Daoy (cell line): ENCODE data around the gene HPN. TPM values are rescaled to one million over a fixed set of nuclear protein-coding genes. Genes with fewer than 3 reads are reported as not detected.

ENCODE experiments used
- DNase-seq: peaks from one replicate; pipeline ENCODE4 v3.0.0-alpha.2; 2015; ENCODE audit warnings: low read depth
- total RNA-seq: library from RNA; depleted of rRNA; stranded (reverse); fragments of >200 nt; shearing (Covaris generic); gene quantifications from 2 replicates; pipeline ENCODE4 v1.2.3, GENCODE V29; 2014; rRNA removed

HPN gene
- total RNA-seq, 1 experiment from 2014 or later: not detected

DNA sequence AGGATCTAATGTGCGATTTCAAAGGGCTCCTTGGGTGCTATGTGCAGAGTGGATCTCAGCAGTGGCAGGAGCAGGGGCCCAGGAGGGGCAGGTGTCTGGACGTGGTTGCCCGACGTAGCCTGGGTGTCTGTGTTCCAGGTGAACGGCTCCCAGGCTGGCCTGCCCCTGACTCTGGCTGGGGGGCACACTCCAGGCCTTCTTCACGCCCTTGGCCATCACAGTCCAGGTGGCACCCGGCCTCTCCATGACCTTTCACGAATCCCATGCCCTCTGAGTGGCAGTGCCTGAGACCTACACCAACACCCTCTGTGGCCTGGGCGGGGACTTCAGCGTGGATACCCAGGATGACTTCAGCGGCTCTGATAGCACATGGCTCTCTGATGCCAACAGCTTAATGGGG lies 62.8 kb downstream of the HPN start:
- no peak for DNase-seq

DNA sequence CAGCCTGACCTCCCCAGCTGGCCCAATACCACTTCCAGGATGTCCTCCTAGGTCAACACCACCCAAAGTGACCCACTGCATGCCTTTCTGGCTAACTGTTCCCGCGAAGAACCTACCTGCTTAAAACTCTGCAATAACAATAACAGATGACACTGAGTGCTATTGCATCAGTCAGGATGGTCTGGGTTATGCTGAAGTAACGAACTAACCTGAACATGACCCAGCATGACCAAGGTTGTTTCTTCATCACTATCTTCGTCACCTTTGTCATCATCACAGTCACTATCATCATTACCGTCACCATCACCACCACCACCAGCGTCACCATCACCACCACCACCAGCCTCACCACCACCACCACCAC lies 63.5 kb downstream of the HPN start:
- DNase-seq: no peak

DNA sequence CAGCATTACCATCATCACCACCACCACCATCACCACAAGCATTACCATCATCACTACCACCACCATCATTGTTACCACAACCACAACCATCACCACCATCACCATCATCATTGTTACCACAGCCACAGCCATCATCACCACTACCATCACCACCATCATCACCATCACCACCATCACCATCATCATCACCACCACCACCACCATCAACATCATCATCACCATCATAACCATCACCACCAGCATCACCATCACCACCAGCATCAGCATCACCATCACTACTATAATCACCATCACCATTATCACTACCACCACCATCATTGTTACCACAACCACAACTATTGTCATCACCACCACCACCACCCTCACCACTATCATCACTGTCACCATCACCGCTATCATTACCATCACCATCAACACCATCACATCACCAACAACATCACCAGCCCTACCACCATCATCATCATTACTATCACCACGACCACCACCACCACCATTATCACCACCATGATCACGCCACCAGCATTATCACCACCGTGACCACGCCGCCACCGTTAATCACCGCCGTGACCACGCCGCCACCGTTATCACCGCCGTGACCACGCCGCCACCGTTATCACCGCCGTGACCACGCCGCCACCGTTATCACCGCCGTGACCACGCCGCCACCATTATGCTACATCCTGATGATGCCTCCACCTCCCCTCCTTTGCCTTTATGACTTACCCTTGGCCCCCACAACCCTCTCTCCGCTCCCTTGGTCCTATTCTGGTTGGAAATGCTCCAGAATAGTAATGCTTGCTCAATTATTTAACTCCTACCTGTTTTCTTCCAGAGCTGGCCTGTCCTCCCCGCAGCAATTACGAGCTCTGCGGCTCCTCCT lies 64.1 kb downstream of the HPN start:
- no peak for DNase-seq

DNA sequence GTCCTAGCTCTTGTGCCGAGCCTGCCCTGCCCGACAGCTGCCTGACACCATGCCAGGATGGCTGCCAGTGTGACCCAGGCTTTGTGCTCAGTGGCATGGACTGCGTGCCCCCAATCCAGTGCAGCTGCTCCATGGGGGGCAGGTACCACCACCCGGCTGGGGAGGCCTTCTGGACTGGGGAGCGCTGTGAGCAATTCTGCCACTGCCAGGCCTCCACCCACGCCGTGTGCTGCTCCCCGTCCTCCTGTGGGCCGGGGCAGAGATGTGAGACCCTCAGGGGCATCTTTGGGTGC lies 64.7 kb downstream of the HPN start:
- DNase-seq: no peak

DNA sequence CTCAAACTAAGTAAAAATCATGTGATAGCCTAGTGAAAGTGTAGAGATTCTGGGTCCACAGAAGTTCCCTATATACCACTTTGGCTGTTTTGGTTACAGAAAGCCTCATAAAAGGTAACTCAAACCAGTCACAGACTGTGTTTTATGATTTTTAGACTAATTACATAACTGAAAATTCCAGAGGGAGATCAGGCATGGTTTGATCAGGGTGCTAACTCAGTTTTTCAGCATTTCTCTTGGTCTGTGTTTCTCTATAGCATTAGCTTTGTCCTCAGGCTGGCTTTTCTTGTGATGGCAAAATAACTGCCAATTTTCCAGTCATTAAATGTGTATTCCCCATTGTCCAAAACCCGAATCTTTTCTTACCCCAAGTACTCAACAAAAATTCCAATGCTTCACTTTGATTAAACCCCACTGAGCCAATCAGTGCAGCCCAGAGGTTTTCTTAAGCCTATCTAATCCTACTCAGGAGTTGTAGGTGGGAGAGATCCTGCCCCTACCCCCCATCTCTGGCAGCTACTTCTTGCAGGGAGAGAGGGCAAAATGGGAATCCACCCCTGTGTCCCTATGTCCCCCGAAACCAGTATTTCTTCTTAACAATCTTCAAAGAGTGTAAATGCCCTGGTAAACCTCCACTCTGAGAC lies 65.5 kb downstream of the HPN start:
- no peak for DNase-seq

DNA sequence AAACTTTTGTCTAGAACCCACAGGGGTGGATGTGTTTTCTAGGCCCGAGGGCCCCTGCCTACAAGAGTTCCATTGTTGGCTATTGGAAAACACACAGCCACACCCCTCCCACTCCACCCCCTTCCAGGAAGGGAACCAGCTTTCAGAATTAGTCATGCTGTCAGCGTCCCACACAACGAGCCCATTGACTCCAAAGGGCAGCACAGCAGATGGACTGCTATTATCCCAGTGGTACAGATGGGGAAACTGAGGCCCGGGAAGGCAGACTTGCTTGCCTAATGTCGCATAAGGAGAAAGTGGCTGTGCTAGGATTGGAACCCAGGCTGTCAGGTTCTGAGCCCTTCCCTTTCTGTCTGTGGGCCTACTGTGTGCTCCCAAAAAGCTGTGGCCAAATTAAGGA lies 66.0 kb downstream of the HPN start:
- peak; percentile 36 for DNase-seq

DNA sequence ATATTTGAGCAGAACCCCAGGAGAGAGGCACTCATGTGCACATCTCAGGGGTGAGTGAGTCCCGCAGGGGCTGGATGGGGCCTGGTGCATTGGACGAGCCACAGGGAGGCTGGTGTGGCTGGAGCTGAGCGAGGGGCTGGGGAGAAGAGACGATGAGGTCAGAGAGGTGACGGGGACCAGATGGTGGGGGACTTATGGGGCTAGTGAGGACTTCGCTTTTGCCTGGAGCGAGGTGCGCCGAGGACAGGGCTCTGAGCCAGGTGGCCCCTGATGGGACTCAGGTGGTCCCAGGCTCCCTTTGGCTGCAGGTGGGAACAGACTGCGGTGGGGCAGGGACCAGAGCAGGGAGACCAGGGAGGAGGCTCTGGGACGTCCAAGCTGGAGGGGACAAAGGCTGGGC lies 67.2 kb downstream of the HPN start:
- DNase-seq: no peak

DNA sequence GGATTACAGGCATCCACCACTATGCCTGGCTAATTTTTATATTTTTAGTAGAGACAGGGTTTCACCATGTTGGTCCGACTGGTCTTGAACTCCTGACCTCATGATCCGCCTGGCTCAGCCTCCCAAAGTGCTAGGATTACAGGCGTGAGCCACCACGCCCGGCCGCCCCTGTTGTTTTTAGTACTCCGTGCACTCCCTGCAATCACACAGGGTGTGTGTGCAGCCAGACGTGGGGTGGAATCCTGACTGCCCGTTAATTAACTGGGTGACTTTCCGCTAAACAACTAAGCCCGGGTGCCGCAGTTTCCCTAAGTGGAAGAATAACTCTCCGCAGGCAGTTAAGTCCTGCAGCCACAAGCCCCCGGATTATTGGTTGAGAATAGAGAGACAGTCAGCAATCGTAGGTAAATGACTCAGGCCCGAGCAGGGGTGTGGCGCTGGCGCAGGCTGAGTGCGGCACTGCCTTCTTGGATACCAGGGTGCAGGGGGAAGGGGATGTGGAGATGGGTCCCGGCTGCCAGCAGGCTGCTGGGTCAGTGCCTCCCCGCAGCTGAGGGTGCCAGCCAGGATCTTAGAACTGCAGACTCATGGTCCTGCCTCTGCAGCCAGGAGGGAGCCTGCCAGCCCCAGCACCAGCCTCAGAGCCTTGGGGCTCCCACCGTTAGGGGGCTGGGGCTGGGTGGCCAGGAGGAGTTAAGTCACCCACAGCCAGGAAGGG lies 68.0 kb downstream of the HPN start:
- peak; percentile 50 for DNase-seq

DNA sequence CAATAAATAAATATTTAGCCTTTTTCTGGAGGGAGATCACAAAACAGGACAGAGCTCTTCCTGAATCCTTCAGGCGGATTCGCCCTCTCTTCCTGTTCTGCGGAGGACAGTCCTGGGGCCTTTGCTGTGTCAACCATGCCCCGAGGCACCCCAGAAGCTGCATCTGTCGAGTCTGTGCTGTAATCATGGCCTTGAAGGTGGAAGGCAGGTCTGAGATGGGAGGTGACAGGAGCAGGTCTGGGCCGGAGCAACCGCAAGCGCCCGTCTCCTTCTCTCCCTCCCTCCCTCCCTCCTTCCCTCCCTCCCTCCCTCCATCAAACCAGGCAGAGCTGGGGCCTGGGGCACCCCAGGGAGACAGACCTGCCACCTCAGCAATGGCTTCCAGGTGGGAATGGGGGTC lies 69.5 kb downstream of the HPN start:
- no peak for DNase-seq

DNA sequence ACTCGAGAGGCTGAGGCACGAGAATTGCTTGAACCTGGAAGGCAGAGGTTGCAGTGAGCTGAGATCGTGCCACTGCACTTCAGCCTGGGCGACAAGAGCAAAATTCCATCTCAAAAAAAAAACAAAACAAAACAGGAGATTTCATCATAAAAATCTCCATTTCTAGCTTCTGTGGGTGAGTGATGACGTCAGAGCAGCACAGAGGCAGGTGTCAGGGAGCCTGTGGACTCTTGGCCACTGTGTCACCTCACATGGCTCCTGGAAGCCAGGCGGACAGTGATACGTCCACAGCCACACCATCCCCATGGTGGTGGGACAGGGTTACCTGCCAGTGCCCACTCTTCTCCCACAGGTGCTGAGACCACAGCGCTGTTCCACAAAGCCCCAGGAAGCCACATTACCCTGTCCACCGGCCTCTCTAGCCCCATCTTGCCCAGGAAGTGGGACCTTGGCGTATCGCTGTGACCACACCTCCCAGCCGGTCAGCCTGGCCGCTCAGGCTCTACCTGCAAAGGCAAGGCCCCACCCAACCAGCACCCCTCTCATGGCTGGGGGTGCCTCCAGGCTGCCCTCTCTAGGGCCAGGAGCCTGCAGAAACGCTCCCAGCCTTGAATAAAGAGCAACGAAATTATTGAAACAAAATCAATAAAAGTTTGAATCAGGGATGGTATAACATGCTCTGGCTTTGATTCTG lies 71.6 kb downstream of the HPN start:
- no peak for DNase-seq

DNA sequence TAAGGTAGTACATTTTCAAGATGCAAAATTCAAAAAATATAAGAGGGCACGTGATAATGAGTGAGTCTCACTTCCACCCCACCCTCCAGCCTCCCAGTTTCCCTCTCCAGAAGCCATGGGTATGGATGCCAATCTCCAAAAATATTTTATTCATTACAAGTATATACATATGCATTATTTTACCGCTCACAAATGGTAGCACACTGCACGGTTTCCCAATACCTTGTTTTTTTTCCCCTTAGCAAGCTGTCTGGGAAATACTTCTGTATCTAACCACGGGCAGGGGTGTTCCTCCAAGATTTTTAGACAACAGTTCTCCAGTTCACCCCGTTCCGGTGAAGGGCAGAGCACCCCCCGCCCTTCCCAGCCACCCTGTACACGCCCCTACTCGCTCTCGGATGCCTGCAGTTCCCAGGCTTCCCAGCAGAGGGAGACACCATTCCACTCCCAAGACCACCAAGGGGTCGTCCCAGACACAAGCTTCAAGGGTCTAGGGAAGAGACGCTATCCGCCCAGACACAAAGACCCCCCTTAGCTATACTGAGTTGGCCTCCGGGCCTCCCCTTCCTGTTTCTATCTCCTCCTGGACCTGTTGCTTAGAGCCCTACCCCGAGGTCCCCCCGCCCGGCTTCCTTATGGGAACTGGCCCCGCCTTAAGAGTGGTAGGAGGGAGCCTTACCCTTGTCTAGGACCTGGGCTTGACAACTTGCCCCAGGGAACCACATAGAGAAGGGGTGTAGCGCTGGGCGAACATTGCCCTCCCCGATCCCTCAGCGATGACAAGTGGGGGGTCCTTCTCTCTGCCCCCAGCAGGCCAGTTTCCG lies 73.0 kb downstream of the HPN start:
- peak; percentile 63 for DNase-seq

DNA sequence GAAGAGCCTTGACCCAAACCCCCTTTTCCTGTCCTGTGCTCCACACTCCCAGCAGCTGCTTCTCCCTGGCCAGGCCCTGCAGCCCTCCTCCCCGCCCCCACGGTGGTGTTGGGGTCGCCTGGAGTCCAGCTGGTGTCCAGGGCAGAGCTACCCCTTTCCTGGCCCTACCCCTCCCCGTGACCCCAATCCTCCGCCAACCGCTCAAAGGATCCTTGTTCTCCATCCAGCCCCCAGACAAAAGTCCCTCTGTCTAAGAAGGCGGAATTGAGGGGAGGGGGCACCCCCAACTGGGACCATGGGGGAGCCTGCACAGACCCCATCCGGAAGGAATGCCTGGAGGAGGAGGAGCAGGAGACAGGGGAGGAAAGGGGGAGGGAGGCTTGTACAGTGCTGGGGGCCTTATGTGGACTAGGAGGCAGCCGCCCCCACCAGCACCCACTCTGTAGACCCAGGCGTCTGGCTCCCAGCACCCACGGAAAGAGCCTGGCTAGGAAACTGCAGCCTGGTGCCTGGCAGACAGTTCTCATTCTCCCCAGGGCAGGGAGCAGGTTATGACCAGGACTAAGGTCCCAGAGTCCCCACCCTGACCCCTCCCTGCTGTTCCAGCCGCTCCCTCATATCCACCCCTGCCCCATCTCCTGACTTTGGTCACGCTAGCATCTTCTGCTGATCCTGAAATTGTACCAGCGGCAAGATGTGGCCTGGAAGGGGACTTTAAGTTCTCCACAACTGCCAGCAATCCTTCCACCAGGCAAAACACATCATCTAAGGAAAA lies 73.8 kb downstream of the HPN start, which contains the start of gene FXYD3:
TSS of gene FXYD3 (plus strand) at position 647 of the 775 bp plus-strand sequence. CDS start 3,554 bp downstream, outside the sequence.
- DNase-seq: no peak

Other genes with a start within 250 kb of the HPN start
- gene ZNF30, start 114.8 kb upstream of the HPN start, total RNA-seq: 2.1 and 2.9 TPM in 2 replicates
- 1.8 and 1.9 TPM in 2 replicates for gene ZNF792, start 77.5 kb upstream of the HPN start, total RNA-seq
- gene GRAMD1A, start 41.4 kb upstream of the HPN start, total RNA-seq: 11.6 and 14.1 TPM in 2 replicates
- 2.9 and 6.6 TPM in 2 replicates for gene SCN1B, start 11.3 kb upstream of the HPN start, total RNA-seq
- not detected in 2 replicates for gene FXYD3, start 74.1 kb downstream of the HPN start, total RNA-seq
- not detected in 2 replicates for gene LGI4, start 93.3 kb downstream of the HPN start, total RNA-seq
- not detected in 2 replicates for gene FXYD1, start 97.1 kb downstream of the HPN start, total RNA-seq
- gene FXYD7, start 101.5 kb downstream of the HPN start, total RNA-seq: 0.29 TPM in 1 of 2 replicates, not detected in the other
- gene FXYD5, start 113.0 kb downstream of the HPN start, total RNA-seq: 52.2 and 62.1 TPM in 2 replicates
- gene FAM187B, start 187.0 kb downstream of the HPN start, total RNA-seq: not detected in 2 replicates
- gene LSR, start 207.3 kb downstream of the HPN start, total RNA-seq: 21.1 and 32.9 TPM in 2 replicates
- 57.8 and 66.1 TPM in 2 replicates for gene USF2, start 227.2 kb downstream of the HPN start, total RNA-seq
- not detected in 2 replicates for gene HAMP, start 240.8 kb downstream of the HPN start, total RNA-seq